Measurements from ENCODE around the gene DNAH14. TPM values are rescaled to one million over a fixed set of nuclear protein-coding genes. Genes with fewer than 3 reads are reported as not detected.

The DNAH14 gene
- total and polyA plus RNA-seq, 9 of the 15 experiments (the other 6 are each of a cell fraction or from before 2014, with no cell fraction given): 58.4 to 142 (median 98.4) TPM

GRCh38 chr1:225201447-225201846 lies 272.0 kb downstream of the DNAH14 start:
- intact Hi-C loops (cut with micrococcal nuclease): no loop called here
- no peak overlapping the region for H3K4me2 ChIP-seq (ENCODE audit: insufficient read depth, low read length)
- no peak overlapping the region for H2AFZ ChIP-seq (ENCODE audit: low read depth, low read length)
- no peaks in the 10 kb centered on the region for H3K79me2 ChIP-seq (ENCODE audit: control insufficient read depth, insufficient read depth, low read length)
- no peak for TF ChIP-seq DIDO1 (tag; IDR thresholded peaks at IDR 0.05; ENCODE audit: low read depth)
- no peak for TF ChIP-seq ESRRB (CRISPR knock-in tag; IDR thresholded peaks at IDR 0.05; ENCODE audit: borderline replicate concordance)
- TF ChIP-seq RBM22 (IDR thresholded peaks at IDR 0.05; ENCODE audit: low read depth, low read length, poor library complexity, severe bottlenecking): no peak
- TF ChIP-seq NFIC (IDR thresholded peaks at IDR 0.05): peak; percentile 63
- no peak for TF ChIP-seq RAD51 (IDR thresholded peaks at IDR 0.05; ENCODE audit: borderline replicate concordance, low read depth)
- TF ChIP-seq HINFP (tag; conservative IDR thresholded peaks at IDR 0.05; ENCODE audit: low read depth): no peak
- no peaks in the 10 kb centered on the region for H4K20me1 ChIP-seq (replicated peaks; ENCODE audit: control insufficient read depth, insufficient read depth, low read length)
- H3K4me3 ChIP-seq: no peak overlapping the region
- no peak for FAIRE-seq
- 6% methylated on average over 3 of the region's 3 CpGs for WGBS (ENCODE audit: insufficient coverage, low coverage, missing lambda C conversion rate)
- in situ Hi-C loops (cut with MboI): no loop called here
- ChIA-PET CTCF (ENCODE audit: low intra/inter-chr PET ratio) (no interaction called here), POLR2A (no interaction called here)
- H3K27ac ChIP-seq (ENCODE audit: extremely low read depth, low read depth, low read length): no peak overlapping the region
- no peaks in the 10 kb centered on the region for H3K9me1 ChIP-seq (ENCODE audit: control insufficient read depth, insufficient read depth, low read length)
- no peaks in the 10 kb centered on the region for H3K4me1 ChIP-seq (replicated peaks in 1 of 2; ENCODE audit: control insufficient read depth in 2 of 2, insufficient read depth in 2 of 2, low read length in 2 of 2)
- no peaks in the 10 kb centered on the region for H3K27me3 ChIP-seq (ENCODE audit: control insufficient read depth in 2 of 2, insufficient read depth in 2 of 2, low read length in 2 of 2)
- BruUV-seq (replicated peaks): no TSS peak
- H3K36me3 ChIP-seq (ENCODE audit: control insufficient read depth, insufficient read depth, low read length): no peaks in the 10 kb centered on the region
- H3K9me3 ChIP-seq (replicated peaks; ENCODE audit: control insufficient read depth, insufficient read depth, low read depth, low read length): no peaks in the 10 kb centered on the region
- no peak for ATAC-seq
- DNase-seq (ENCODE audit: extremely low read depth in 1 of 4, low spot score in 3 of 4): no peak
- H3K9ac ChIP-seq (ENCODE audit: insufficient read depth in 1 of 2, low read depth in 2 of 2, low read length in 2 of 2): no peak overlapping the region

All from K562 (cell line).